ENCODE data around the gene FGF7.
"Not testable (repeated sequence)": the region's sequence is repeated elsewhere in the genome, so short reads cannot be mapped to it uniquely, and the experiment has no call there.

The FGF7 gene

DNA sequence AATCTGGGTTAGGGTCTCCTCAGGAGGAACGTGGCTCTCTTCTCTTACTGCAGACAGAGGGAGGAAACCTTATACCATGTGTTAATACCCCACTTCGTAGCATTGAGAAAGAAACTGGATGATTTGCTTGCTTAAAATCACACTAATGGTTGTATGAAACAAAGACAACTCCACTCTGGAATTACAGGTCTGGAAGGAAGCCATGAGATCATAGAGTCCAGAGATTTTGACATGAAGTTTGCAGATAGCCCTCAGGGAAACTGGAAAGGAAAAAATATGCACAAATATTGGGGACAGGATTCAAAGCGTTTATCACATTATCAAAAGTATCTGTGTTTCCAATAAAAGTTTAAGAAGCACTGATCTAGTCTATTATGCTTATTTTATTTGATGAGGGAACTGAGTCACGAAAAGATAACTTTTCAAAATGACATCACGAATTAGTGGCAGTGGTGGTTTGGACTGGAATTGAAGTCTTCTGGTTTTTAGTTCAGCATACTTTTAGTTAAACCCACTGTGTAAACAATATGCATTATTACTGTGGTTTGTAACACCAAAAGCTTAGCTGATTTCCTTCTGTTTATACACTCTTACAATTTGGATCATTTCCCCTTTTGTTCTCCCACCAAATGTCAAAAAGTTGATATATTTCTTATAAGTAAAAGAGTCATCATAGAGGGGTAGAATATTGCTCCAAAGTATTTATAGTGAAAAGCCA, 16.8 kb downstream of the FGF7 start:
- no peak for FAIRE-seq

DNA sequence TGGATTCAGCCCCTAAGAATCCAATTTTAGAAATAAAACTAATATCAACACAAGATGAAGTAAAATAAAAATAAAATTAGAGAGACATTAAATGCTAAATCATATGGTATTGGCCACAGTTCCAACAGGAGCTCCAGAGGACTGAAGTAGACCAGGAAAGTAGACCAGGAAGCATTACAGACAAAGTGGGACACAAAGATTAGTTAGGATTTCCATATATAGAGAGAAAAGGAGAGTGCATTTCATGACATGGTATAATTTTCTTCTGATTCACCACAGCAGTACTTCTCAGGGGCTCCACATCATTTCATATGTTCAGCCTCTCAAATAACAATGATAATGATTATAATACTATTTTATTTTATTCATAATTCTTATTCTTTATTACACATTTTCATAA, 18.3 kb downstream of the FGF7 start:
- FAIRE-seq: no peak

DNA sequence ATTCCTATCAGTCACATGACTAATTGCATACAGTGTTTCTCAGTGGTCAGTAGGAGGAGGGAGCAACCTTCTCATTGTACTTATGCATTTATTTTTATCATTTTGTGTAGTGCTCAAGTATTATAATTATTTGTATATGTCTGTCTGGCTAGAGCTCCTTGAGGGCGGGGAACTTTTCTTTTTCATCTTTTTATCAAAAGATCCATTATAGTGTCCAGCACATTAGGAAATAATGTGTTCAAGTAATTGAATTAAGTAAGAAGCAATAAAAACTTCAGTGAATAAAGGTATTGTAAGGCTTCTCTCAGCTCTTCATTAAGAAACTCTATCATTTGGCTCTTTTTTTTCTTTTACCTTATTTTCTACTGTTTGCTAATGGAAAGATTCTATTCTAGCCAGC, 18.8 kb downstream of the FGF7 start:
- FAIRE-seq: no peak

DNA sequence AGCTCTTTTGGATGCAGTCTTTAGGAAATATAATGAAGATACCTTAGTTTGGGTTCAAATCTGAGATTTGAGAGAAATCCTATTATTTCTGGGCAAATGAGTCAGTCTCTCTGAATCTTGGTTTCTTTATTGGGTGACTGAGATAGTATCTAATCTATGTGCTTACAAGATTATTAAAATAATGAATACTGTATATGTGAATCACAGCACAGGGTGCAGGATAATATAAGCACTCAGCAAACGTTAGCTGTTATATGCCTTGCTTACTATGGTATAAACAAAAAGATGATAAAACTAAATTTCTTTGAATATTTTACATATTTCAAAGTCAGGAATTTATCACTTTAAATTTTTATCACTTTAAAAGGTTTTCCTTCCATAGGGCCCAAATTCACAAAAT, 29.6 kb downstream of the FGF7 start:
- no peak for FAIRE-seq

DNA sequence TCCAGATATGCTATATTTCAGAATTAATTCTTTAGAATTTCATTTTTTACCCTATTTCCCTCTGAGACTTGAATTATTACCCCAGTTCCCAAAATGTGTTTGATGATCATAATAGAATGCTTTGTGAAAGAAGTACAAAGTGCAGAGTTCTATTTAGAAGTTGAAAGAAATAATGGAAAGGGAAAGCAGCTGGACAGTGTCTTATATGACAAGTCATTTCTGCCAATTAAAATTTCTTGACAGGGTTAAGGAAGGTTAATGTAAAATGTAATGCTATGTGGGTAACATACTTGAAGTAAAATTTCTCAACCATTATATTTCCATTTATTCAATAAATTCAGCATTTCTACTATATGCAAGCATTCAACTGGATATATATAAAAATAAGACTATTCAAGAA, 33.1 kb downstream of the FGF7 start:
- FAIRE-seq: no peak

DNA sequence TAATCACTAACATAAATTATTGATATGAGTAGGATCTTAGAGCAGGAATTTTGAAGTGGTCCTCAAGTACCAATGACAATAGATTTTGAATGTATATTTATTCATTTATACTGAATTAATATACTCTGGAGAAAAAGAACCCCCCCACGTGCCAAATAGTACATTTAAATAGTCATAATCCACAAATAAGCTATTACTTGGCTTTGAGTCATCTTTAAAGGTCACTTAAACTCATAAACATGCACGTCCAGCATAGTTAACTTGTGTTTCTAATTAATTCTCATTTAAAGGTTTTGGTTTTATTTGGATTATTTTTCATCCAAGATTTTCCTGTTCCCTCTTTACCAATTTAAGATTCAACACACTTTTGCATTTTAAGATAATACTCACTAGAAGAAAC, 35.1 kb downstream of the FGF7 start:
- peak; percentile 90 for FAIRE-seq

DNA sequence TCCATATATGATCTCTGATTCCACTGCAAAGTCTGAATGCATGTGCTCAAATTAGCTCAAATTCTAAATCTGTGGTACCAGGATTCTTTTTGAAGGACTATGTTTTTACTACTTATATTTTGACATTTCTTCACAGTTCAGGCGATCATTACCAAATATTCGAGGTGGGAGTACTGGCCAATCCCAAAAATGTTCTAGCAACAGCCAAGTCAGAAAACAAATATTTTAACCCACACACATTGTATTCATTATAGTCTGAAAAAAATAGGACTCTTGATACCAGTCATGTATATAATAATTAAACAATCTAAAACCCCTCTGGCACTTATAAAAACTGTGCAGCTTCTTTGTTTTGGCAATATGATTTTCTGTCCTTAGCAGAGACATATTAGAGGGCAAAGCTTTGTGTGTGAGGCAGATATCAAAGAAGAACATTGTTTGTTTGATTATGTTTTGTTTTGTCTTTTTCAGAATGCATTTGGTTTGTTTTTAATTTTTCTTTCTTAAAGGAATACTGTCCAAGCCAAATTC, 37.4 kb downstream of the FGF7 start:
- FAIRE-seq: peak; percentile 82

DNA sequence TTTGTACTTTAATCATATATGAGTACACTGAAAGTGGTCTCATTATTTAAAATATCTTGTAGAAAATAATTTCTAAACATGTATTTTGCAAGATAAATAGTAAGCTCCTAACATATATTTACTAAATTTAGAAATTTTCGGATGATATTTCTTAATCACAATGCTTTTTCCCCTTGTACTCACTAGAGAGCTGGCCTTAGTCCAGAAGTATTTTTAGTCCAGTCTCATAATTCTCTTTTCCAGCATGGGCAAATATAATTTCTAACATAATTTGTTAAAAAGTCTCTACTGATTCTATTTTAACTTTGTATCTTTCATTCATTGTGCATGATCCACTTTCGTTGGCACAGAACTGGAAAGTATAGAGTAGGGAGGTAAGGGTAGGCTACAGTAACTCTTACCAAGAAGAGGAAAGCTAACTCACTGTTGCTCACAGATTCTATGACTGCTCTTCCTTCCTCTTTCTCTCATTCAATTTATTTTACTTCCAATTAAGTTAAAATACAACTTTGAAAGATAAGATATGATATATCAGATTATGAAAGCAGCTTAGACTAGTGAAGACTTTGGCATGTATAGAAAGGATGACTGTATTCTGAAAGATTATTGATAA, 39.3 kb downstream of the FGF7 start:
- no peak for FAIRE-seq

DNA sequence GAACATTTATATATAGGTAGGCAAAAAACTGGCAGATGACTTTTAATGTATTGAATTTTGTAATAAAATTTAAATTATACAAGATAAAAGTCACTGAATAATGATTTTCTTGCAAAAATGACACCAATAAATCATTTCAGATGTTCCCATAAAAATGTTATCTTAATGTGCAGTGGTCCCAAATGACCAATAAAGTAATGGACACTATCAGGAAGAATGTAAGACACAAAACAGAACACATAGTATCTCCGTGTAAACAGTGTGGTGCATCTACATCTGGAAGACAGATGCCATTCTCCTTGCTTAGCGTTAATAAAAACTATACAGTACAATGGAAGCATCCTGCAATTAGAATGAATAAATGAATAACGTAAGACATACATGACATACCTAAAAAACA, 41.5 kb downstream of the FGF7 start:
- peak; percentile 94 for FAIRE-seq

DNA sequence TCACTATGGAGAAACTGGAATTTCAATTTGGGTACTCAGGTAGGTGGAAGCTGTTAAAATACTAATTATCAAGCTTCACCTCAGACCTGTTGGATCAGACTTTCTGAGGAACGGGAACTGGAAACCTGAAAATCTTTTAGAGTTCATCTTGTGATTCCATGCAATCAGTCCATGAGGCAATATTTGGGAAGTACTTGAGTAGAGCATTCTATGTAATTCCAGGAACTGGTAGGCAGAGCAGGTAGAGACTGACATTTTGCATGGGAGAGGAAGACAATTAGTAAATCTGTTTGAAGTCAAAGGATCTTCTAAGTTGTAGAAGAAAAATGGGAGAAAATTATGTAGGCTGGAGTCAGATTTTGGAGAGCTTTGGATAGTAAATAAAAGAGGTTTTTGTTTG, 43.1 kb downstream of the FGF7 start:
- FAIRE-seq: no peak

DNA sequence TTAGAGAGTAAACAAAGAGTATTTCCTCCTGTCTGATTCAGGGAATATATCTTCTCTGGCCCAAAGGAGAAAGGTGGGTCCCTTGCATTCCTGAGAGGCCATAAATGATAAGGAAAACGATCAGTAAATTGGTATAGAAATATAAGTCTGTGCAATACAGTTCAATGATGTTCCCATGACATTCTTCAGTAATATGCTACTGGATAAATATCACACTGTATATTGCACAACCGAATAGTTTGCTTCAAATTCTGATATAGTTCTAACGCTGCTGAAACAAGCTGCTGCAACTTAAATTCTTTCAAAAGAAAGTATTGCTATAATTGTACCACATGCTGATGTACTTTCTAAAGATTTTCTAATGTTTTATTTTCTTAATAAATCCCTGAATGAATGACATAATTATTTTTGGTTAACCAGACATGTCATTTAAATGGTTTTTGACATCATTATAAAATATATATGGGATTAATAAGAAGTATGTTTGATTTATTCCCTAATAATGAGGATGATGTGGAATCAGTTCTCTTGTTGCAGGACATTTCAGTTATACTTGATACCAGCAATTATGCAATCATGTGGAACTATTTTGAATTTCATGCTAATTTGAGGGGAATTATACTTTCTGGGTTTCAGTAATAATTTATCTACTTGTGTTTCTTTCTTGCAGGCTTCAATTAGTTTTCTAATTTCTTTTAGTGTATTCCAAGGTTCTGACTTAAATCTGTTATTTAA, 44.9 kb downstream of the FGF7 start:
- FAIRE-seq: no peak

DNA sequence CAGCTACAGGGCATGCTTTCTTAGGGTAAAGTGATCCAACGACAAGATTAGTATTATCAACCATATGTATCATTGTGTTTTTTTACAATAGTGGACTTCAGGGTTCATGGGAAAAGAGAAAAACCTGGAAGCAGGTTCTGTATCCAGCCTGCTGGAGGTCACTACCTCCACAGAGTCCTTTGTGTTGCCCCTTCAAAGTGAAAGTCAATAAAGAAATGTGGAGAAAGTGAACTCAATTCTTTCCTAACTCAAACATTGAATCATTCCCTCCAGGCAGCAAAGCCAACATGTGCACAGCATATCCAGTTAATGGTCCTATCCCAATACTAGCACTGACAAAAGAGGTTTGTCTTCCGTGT, 45.4 kb downstream of the FGF7 start:
- FAIRE-seq: no peak

DNA sequence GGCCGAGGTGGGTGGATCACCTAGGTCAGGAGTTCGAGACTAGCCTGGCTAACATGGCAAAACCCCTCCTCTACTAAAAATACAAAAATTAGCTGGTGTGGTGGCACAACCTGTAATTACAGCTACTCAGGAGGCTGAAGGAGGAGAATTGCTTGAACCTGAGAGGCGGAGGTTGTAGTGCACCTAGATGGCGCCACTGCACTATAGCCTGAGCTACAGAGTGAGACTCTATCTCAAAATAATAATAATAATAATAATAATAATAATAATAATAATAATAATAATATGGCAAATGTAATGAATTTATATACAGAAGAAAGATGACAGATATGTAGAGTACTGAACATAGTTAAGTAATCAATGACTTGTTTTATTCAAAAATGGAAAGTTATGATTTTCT, 48.2 kb downstream of the FGF7 start:
- FAIRE-seq: not testable (repeated sequence)

DNA sequence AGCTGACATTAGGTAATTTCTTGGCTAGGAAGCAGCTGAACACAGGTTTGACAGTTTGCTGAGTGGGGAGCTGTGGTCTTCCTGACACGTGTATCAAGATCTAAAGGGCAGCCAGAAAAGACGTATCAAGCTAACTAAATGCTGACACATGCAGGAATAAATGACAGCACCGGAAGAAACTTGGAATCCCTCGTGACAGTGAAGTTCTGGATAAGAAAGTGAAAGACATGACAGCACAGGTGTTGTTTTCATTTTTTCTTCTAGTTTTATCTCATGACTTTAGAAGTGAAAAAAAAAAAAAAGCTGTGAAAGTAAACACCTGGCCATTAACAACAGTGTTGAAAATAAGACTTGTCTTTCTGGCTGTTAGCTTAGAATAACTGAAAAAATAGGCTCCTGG, 48.7 kb downstream of the FGF7 start:
- FAIRE-seq: no peak

DNA sequence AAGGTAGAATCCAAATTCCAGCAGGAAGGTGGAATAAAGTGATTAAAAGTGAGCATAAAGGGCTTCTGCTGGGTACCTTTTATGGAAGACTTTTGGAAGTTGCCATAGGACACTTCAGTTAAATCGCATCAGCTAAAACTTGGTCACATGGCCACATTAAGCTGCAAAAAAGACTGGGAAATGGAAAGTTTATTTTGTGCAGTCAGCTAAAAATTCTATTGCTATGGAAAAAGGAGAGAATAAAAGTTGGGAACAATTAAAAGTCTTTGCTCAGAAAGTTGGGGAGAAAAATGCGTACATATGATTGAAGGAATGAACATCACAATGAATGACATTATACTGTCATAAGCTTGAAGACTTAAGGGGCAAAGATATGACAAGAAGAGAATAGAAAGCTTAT, 49.3 kb downstream of the FGF7 start:
- FAIRE-seq: no peak

DNA sequence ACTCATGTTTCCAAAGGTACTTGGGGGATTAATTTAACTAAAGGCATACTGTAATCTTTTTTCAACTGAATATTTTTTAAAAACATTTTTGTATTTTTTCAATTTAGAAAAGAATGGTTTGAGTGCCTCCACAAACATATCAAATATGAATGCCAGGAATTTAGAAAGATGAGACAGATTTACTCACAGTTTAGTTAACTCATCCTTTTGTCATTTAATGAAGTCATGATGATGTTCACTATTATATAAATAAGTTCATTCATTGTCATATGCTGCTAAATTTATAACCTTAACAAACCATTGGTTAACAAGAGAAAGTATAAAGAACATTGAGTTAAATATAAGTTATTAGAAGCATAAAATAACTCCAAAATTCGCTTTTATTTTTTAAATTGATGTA, 50.0 kb downstream of the FGF7 start:
- FAIRE-seq: peak; percentile 84

DNA sequence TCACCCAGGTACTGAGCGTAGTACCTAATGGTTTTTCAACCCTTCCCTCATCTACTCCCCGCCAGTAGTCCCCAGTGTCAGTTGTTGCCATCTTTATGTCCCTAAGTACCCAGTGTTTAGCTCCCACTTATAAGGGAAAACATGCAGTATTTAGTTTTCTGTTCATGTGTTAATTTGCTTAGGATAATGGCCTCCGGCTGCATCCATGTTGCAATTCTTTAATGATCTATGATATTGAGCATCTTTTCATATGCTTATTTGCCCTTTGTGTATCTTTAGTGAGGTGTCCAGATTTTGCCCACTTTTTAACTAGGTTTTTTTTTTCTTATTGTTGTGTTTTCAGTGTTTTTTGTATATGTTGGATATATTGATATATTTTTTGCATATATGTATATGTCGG, 55.0 kb downstream of the FGF7 start:
- not testable (repeated sequence) for FAIRE-seq

DNA sequence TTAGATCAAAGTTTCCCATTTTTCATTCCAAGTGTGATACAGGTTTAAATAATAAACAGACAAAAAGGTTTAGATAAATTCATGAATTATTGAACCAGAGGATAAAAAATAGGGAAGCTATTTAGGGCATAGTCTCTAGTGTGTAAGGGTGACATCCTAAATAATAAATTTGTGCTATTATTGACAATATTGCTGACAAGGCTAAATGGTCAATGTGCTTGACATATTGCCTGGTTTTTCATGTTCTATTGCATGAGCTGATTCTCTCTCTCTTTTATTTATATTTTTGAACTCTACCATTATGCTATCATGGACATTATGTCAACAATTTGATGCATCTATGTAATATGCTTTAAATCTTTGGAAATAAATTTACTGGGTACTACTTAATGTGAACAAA, 55.9 kb downstream of the FGF7 start:
- FAIRE-seq: not testable (repeated sequence)

DNA sequence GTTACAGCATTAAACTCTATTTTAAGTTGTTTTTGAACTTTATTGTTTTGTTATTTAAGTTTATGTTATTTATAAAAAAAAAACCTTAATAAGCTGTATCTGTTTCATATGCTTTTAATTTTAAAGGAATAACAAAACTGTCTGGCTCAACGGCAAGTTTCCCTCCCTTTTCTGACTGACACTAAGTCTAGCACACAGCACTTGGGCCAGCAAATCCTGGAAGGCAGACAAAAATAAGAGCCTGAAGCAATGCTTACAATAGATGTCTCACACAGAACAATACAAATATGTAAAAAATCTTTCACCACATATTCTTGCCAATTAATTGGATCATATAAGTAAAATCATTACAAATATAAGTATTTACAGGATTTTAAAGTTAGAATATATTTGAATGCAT, 62.4 kb downstream of the FGF7 start:
- FAIRE-seq: peak; percentile 80

DNA sequence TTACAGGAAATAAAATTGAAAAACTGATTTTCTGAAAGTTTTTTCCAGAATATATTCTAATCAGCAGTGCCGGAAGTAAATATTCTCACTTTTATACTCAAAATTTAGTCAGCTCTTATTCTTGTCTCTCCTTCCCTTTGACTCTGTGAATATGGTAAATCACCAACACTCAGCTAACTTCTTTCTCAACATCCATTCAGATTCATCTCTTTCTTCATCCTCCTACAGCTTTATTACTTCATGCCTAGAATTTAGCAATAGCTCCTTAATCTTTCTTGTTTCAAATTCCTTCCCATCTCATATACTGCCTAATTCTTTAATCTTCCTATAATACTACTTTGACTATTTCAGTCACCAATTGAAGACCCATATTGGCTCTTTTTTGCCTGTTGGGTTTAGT, 67.9 kb downstream of the FGF7 start:
- no peak for FAIRE-seq

DNA sequence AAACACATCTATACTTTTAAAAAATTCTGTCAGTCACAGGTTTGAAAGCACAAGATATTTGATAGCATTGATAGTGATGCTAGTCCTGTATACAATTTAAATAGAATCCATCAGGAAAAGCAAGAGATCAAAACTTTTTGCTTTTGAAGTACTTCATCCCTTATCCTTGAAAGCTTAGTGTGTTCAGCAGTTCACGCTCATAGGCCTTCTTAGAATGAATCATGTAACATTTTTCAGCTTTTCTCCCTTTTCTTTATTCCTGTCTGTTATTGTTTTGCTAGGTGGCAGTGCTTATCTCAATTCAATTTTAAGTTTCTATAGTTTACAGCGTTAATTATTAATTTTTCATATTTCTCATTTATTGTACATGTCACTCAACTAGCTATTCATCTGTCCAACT, 69.1 kb downstream of the FGF7 start:
- no peak for FAIRE-seq

DNA sequence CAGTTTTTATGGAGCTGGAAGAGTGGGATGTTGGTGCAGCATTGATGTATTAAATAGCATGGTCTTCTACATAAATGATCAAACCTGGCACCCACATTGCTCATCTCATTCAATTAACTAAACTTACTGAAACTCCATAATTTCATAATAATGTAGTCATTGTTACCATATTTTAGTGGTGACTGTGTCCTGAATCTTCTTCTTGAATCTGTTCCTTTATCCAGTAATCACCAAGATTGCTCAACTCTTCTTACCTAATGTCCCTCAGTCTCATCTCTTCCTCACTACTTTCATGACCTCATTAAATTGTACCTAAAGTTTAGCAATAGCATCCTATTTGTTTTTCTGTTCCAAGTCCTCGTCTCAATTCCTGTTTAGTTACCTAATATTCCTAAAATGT, 69.8 kb downstream of the FGF7 start:
- no peak for FAIRE-seq

DNA sequence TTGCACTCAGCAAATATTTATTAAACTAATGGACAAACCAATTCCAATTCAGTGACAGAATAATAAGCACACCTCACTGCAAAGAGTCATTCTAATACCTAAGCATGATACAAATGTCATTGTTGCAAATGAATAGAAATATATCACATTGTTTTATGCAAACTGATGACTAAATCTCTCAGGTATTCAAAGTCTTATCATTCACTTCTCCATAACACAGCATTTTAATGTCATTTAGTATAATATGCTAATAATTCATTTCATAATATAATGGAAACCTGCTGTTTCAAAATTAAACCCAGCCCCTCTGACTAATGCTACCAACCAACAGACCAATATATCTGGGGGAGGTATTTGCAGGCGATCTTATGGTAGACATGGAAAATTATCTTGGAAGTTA, 71.8 kb downstream of the FGF7 start:
- no peak for FAIRE-seq

Measured in endometrium (tissue), 2 donors.